SK-N-SH (cell line): Measurements from ENCODE around the gene CANX. TPM values are rescaled to one million over a fixed set of nuclear protein-coding genes. Genes with fewer than 3 reads are reported as not detected.

Source experiments
- CTCF ChIA-PET: fragments of 300-600, 350-600 bp; formaldehyde crosslinking; extraction: SDS; loops from one replicate; lab custom pipeline; 2021; lab: Yijun Ruan, JAX
- POLR2A ChIA-PET: fragments of 350-600 bp; sonication (Branson Sonifier 250); formaldehyde crosslinking; extraction: SDS; loops from one replicate; lab custom pipeline; 2020; ENCODE audit warnings: antibody characterized with exemption, inconsistent platforms; lab: Yijun Ruan, JAX
- DNase-seq: peaks from one replicate; pipeline ENCODE4 v3.0.0; 2012
- H2AFZ ChIP-seq: fragments of 200-600 bp; sonication (generic); 2 replicates; pipeline ENCODE4 v1.8.1; 2016; ENCODE audit warnings: antibody characterized with exemption, mild to moderate bottlenecking, low read depth
- H3F3A ChIP-seq: fragments of 200-600 bp; sonication (generic); replicated peaks from 2 replicates; pipeline ENCODE3; 2016; ENCODE audit warnings: antibody characterized with exemption, mild to moderate bottlenecking; ENCODE audit not compliant: insufficient read depth
- H3K27ac ChIP-seq, 2 experiments: fragments of 200-500 bp in 1 of 2; fragments of 200-600 bp in 1 of 2; sonication (Bioruptor generic) in 1 of 2; sonication (generic), shearing (Covaris generic) in 1 of 2; 2 replicates each; pipeline versions ENCODE4 v1.5.1 to v1.6.1; 2014 to 2016; ENCODE audit warnings: low read depth in 2 of 2, inconsistent platforms in 1 of 2, low read length in 1 of 2, mild to moderate bottlenecking in 1 of 2, mixed read lengths in 1 of 2
- H3K27me3 ChIP-seq: fragments of 200-600 bp; sonication (generic), shearing (Covaris generic); 2 replicates; pipeline ENCODE4 v1.6.1; 2016; ENCODE audit warnings: mixed run types; ENCODE audit not compliant: insufficient read depth
- H3K36me3 ChIP-seq, 2 experiments: fragments of 200-500 bp in 1 of 2; fragments of 200-600 bp in 1 of 2; sonication (Bioruptor generic) in 1 of 2; sonication (generic) in 1 of 2; replicated peaks in 1 of 2; 2 replicates each; pipeline versions ENCODE3 to v1.5.1; 2014 to 2016; ENCODE audit warnings: low read length in 1 of 2, mild to moderate bottlenecking in 1 of 2; ENCODE audit not compliant: insufficient read depth in 2 of 2, control insufficient read depth in 1 of 2
- H3K4me1 ChIP-seq, 2 experiments: fragments of 200-500 bp in 1 of 2; fragments of 200-600 bp in 1 of 2; sonication (Bioruptor generic) in 1 of 2; sonication (generic), shearing (Covaris generic) in 1 of 2; 2 replicates each; pipeline versions ENCODE4 v1.5.1 to v1.6.1; 2014 to 2016; ENCODE audit warnings: low read depth in 1 of 2, low read length in 1 of 2, mixed run types in 1 of 2; ENCODE audit not compliant: insufficient read depth in 2 of 2, control insufficient read depth in 1 of 2
- H3K4me2 ChIP-seq: fragments of 200-600 bp; sonication (generic), shearing (Covaris generic); 2 replicates; pipeline ENCODE4 v1.6.1; 2017; ENCODE audit warnings: mixed run types
- H3K4me3 ChIP-seq, 2 experiments: fragments of 200-500 bp in 1 of 2; fragments of 200-600 bp in 1 of 2; sonication (Bioruptor generic) in 1 of 2; sonication (generic), shearing (Covaris generic) in 1 of 2; 2 replicates each; pipeline versions ENCODE4 v1.5.1 to v1.8.1; 2014 to 2016; ENCODE audit warnings: low read depth in 2 of 2, inconsistent platforms in 1 of 2, low read length in 1 of 2, mild to moderate bottlenecking in 1 of 2, mixed read lengths in 1 of 2, moderate library complexity in 1 of 2
- H3K79me2 ChIP-seq: fragments of 200-600 bp; sonication (generic); 2 replicates; pipeline ENCODE4 v1.8.1; 2017; ENCODE audit warnings: mild to moderate bottlenecking; ENCODE audit not compliant: insufficient read depth
- H3K9ac ChIP-seq: fragments of 200-600 bp; sonication (generic); 2 replicates; pipeline ENCODE4 v1.6.1; 2017; ENCODE audit warnings: mixed run types
- H3K9me2 ChIP-seq: fragments of 200-600 bp; sonication (generic); 2 replicates; pipeline ENCODE4 v1.6.1; 2017; ENCODE audit warnings: mixed run types
- H3K9me3 ChIP-seq: fragments of 200-600 bp; sonication (generic); 2 replicates; pipeline ENCODE4 v1.6.1; 2017; ENCODE audit warnings: mixed run types, mild to moderate bottlenecking, moderate library complexity
- H4K20me1 ChIP-seq: fragments of 200-600 bp; sonication (generic); 2 replicates; pipeline ENCODE4 v1.6.1; 2017; ENCODE audit warnings: mild to moderate bottlenecking, mixed run types; ENCODE audit not compliant: insufficient read depth
- CHD2 ChIP-seq: fragments of 150-350 bp; IDR thresholded peaks from 2 replicates; pipeline ENCODE4 v1.6.1; 2018; ENCODE audit warnings: low read length; ENCODE audit not compliant: partially characterized antibody
- EZH2phosphoT487 ChIP-seq: fragments of 200-600 bp; sonication (generic); IDR thresholded peaks from 2 replicates; pipeline ENCODE4 v1.6.1; 2017; ENCODE audit warnings: low read depth, mixed run types, mild to moderate bottlenecking, antibody characterized with exemption, moderate library complexity, borderline replicate concordance
- FOSL2 ChIP-seq: IDR thresholded peaks from 2 replicates; pipeline ENCODE4 v1.4.0; 2012; ENCODE audit warnings: low read depth, mild to moderate bottlenecking, moderate library complexity, borderline replicate concordance
- MXI1 ChIP-seq: IDR thresholded peaks from 2 replicates; pipeline ENCODE4 v1.6.1; 2012; ENCODE audit warnings: mild to moderate bottlenecking, low read depth, low read length, improper control_type of control experiment
- NFIC ChIP-seq: IDR thresholded peaks from 2 replicates; pipeline ENCODE4 v1.4.0; 2012; ENCODE audit warnings: borderline replicate concordance
- NRF1 ChIP-seq: IDR thresholded peaks from 2 replicates; pipeline ENCODE4 v1.6.1; 2012; ENCODE audit warnings: low read depth, mild to moderate bottlenecking, low read length
- PBX3 ChIP-seq: IDR thresholded peaks from 2 replicates; pipeline ENCODE4; 2012
- RFX5 ChIP-seq: IDR thresholded peaks from 2 replicates; pipeline ENCODE4 v1.6.1; 2012; ENCODE audit warnings: mild to moderate bottlenecking, improper control_type of control experiment, low read length
- SMC3 ChIP-seq: IDR thresholded peaks from 2 replicates; pipeline ENCODE4 v1.6.1; 2012; ENCODE audit warnings: low read depth, low read length, improper control_type of control experiment
- TAF1 ChIP-seq: IDR thresholded peaks from 2 replicates; pipeline ENCODE4 v1.6.1; 2012; ENCODE audit warnings: low read depth, mild to moderate bottlenecking, low read length, moderate library complexity, borderline replicate concordance
- TEAD4 ChIP-seq: IDR thresholded peaks from 2 replicates; pipeline ENCODE4 v1.4.0; 2012; ENCODE audit warnings: mild to moderate bottlenecking, borderline replicate concordance; ENCODE audit not compliant: insufficient read depth
- WGBS: methylation state at CpG from one replicate; pipeline ENCODE4 v1.1.6; 2017; ENCODE audit warnings: low lambda C conversion rate; 5-methylcytosine and 5-hydroxymethylcytosine counted together
- polyA plus RNA-seq, 3 experiments: library from polyadenylated mRNA; depleted of rRNA; stranded (reverse); fragments of >200 nt; gene quantifications; 2 replicates each; pipeline ENCODE4 v1.2.3, GENCODE V29; 2012

The CANX gene
- polyA plus RNA-seq, 1 of the 3 experiments (the other 2 are of a cell fraction) = 215 TPM

- TF ChIP-seq CHD2 (no peak), TAF1 (no peak), FOSL2 (no peak), EZH2phosphoT487 (no peak), PBX3 (no peak)
These were observed 61.1 kb downstream of the CANX start (continued) for GRCh38 chr5:179759581-179760551.

- Histone ChIP-seq H3K36me3 (peaks cover 5 to 6% of the 10 kb centered on the region in 2 experiments), H3K9me3 (no peaks in the 10 kb centered on the region), H3K9me2 (no peaks in the 10 kb centered on the region), H3K4me2 (peak overlapping the region; percentile 70), H3K9ac (no peak overlapping the region), H3K27me3 (no peaks in the 10 kb centered on the region), H4K20me1 (peaks cover 56% of the 10 kb centered on the region), H3F3A (peaks cover 44% of the 10 kb centered on the region), H3K27ac (peak overlapping the region; percentile 41 to 88; a peak in 3 of 4 replicates), H3K79me2 (peaks cover 74% of the 10 kb centered on the region), H2AFZ (no peak overlapping the region), H3K4me3 (no peak overlapping the region), H3K4me1 (peaks cover 38 to 50% of the 10 kb centered on the region in 2 experiments)
- no peak for TF ChIP-seq NRF1
- no peak for TF ChIP-seq RFX5
- TF ChIP-seq MXI1 = peak; percentile 54; the same call in 1 of the 2 replicates
- no peak for TF ChIP-seq TEAD4
- TF ChIP-seq SMC3 = no peak
- no peak for TF ChIP-seq EZH2phosphoT487
- TF ChIP-seq NFIC = no peak
- CTCF ChIA-PET = interaction anchor here (0.6 to 3.1 kb wide), 27 partner anchors 9 to 149 kb away, joined by 3 to 67 read pairs (median 5); partner anchors contain the start of gene LTC4S
- WGBS = 70% methylated on average over 10 of the region's 10 CpGs
- peak; percentile 39 for DNase-seq
- POLR2A ChIA-PET = interaction anchor here (1.0 kb wide), 1 partner anchor 32 kb away, joined by 3 read pairs; the partner anchor contains the start of gene LTC4S
These were observed 63.5 kb downstream of the CANX start for GRCh38 chr5:179762079-179762780.
